Mesodermal cell (in vitro differentiated cells): ENCODE data around the gene CHI3L2.

Experiments used
- H3K27ac ChIP-seq: 2 replicates; pipeline ENCODE4 v1.7.0; 2013; ENCODE audit warnings: mild to moderate bottlenecking, low read depth, low read length, moderate library complexity; ENCODE audit not compliant: severe bottlenecking
- H3K36me3 ChIP-seq: 2 replicates; pipeline ENCODE4 v1.7.1; 2013; ENCODE audit warnings: mild to moderate bottlenecking, low read length, moderate library complexity; ENCODE audit not compliant: control insufficient read depth, insufficient read depth
- H3K4me1 ChIP-seq: one replicate; pipeline ENCODE4 v1.7.1; 2013; ENCODE audit warnings: mild to moderate bottlenecking, low read length; ENCODE audit not compliant: insufficient read depth, control insufficient read depth, poor library complexity, severe bottlenecking
- H3K4me3 ChIP-seq: 2 replicates; pipeline ENCODE4 v1.7.0; 2013; ENCODE audit warnings: low read length, control low read depth, mild to moderate bottlenecking; ENCODE audit not compliant: insufficient read depth, poor library complexity, severe bottlenecking; ENCODE audit errors: extremely low read depth
- H3K9me3 ChIP-seq: 2 replicates; pipeline ENCODE4 v1.7.1; 2013; ENCODE audit warnings: mild to moderate bottlenecking, low read length, moderate library complexity; ENCODE audit not compliant: control insufficient read depth
- WGBS, 2 experiments: methylation state at CpG; one replicate each; pipeline ENCODE4 v1.1.5; 2013; ENCODE audit warnings: missing lambda C conversion rate in 2 of 2; ENCODE audit not compliant: insufficient coverage in 2 of 2; 5-methylcytosine and 5-hydroxymethylcytosine counted together

The CHI3L2 gene

GRCh38 chr1:111236379-111236778 is 8.9 kb downstream of the CHI3L2 start:
- Histone ChIP-seq H3K27ac (no peak overlapping the region), H3K4me3 (no peak overlapping the region), H3K9me3 (peaks cover 3% of the 10 kb centered on the region), H3K36me3 (no peaks in the 10 kb centered on the region), H3K4me1 (no peaks in the 10 kb centered on the region)
- no CpG with 5 or more reads among the region's 1 CpG for WGBS, 2 experiments

GRCh38 chr1:111236806-111237205 is 9.3 kb downstream of the CHI3L2 start:
- WGBS, 2 experiments = 86 to 100% methylated on average over 2 of the region's 3 CpGs
- Histone ChIP-seq H3K27ac (no peak overlapping the region), H3K9me3 (peaks cover 3% of the 10 kb centered on the region)

GRCh38 chr1:111238056-111238795 is 10.7 kb downstream of the CHI3L2 start:
- H3K27ac ChIP-seq = no peak overlapping the region
- no peaks in the 10 kb centered on the region for H3K36me3 ChIP-seq
- no peak overlapping the region for H3K4me3 ChIP-seq
- H3K4me1 ChIP-seq = no peaks in the 10 kb centered on the region
- 86 to 100% methylated on average over 4 of the region's 5 CpGs for WGBS, 2 experiments
- H3K9me3 ChIP-seq = peaks cover under 1% of the 10 kb centered on the region

More at GRCh38 chr1:111236806-111237205, 9.3 kb downstream of the CHI3L2 start:
- Histone ChIP-seq H3K4me3 (no peak overlapping the region), H3K36me3 (no peaks in the 10 kb centered on the region), H3K4me1 (no peaks in the 10 kb centered on the region)

- Histone ChIP-seq H3K27ac (no peak overlapping the region), H3K36me3 (no peaks in the 10 kb centered on the region), H3K9me3 (no peaks in the 10 kb centered on the region), H3K4me3 (no peak overlapping the region), H3K4me1 (no peaks in the 10 kb centered on the region)
- 90 to 93% methylated on average over 1 to 2 of the region's 2 CpGs for WGBS, 2 experiments
Measured at GRCh38 chr1:111241797-111242196, 14.3 kb downstream of the CHI3L2 start.

- Histone ChIP-seq H3K9me3 (no peaks in the 10 kb centered on the region), H3K4me1 (no peaks in the 10 kb centered on the region), H3K36me3 (no peaks in the 10 kb centered on the region), H3K4me3 (no peak overlapping the region), H3K27ac (no peak overlapping the region)
- 53 to 100% methylated on average over 1 to 3 of the region's 4 CpGs for WGBS, 2 experiments
Measured at GRCh38 chr1:111242805-111243523, 15.5 kb downstream of the CHI3L2 start.

GRCh38 chr1:111247125-111247838 is 19.8 kb downstream of the CHI3L2 start:
- Histone ChIP-seq H3K4me3 (no peak overlapping the region), H3K9me3 (no peaks in the 10 kb centered on the region), H3K4me1 (peaks cover 5% of the 10 kb centered on the region), H3K27ac (no peak overlapping the region), H3K36me3 (no peaks in the 10 kb centered on the region)
- WGBS, 2 experiments = 86 to 100% methylated on average over 2 to 3 of the region's 5 CpGs

GRCh38 chr1:111249960-111250359 is 22.4 kb downstream of the CHI3L2 start:
- Histone ChIP-seq H3K27ac (peak overlapping the region; percentile 46), H3K4me1 (peaks cover 5% of the 10 kb centered on the region), H3K4me3 (no peak overlapping the region), H3K36me3 (no peaks in the 10 kb centered on the region), H3K9me3 (no peaks in the 10 kb centered on the region)
- WGBS, 2 experiments = 86 to 100% methylated on average over 1 of the region's 4 CpGs

GRCh38 chr1:111251570-111251969 is 24.1 kb downstream of the CHI3L2 start:
- Histone ChIP-seq H3K36me3 (no peaks in the 10 kb centered on the region), H3K9me3 (no peaks in the 10 kb centered on the region), H3K27ac (no peak overlapping the region), H3K4me1 (peaks cover 5% of the 10 kb centered on the region), H3K4me3 (no peak overlapping the region)
- WGBS, 2 experiments = 92 to 95% methylated on average over 7 of the region's 8 CpGs

GRCh38 chr1:111252786-111253185 is 25.3 kb downstream of the CHI3L2 start:
- Histone ChIP-seq H3K36me3 (no peaks in the 10 kb centered on the region), H3K4me1 (peaks cover 5% of the 10 kb centered on the region), H3K27ac (no peak overlapping the region), H3K4me3 (no peak overlapping the region), H3K9me3 (no peaks in the 10 kb centered on the region)
- WGBS, 2 experiments = 86 to 96% methylated on average over 2 of the region's 2 CpGs

- Histone ChIP-seq H3K4me1 (peaks cover 5% of the 10 kb centered on the region), H3K9me3 (no peaks in the 10 kb centered on the region), H3K27ac (no peak overlapping the region), H3K36me3 (no peaks in the 10 kb centered on the region), H3K4me3 (no peak overlapping the region)
- 100% methylated on average over 1 of the region's 1 CpG; no CpG with 5 or more reads in 1 of the 2 experiments for WGBS, 2 experiments
Measured at GRCh38 chr1:111253876-111254275, 26.4 kb downstream of the CHI3L2 start.
